ENCODE results near the gene PSMB2.
"Not testable (repeated sequence)": the region's sequence is repeated elsewhere in the genome, so short reads cannot be mapped to it uniquely, and the experiment has no call there.

Gene PSMB2

DNA sequence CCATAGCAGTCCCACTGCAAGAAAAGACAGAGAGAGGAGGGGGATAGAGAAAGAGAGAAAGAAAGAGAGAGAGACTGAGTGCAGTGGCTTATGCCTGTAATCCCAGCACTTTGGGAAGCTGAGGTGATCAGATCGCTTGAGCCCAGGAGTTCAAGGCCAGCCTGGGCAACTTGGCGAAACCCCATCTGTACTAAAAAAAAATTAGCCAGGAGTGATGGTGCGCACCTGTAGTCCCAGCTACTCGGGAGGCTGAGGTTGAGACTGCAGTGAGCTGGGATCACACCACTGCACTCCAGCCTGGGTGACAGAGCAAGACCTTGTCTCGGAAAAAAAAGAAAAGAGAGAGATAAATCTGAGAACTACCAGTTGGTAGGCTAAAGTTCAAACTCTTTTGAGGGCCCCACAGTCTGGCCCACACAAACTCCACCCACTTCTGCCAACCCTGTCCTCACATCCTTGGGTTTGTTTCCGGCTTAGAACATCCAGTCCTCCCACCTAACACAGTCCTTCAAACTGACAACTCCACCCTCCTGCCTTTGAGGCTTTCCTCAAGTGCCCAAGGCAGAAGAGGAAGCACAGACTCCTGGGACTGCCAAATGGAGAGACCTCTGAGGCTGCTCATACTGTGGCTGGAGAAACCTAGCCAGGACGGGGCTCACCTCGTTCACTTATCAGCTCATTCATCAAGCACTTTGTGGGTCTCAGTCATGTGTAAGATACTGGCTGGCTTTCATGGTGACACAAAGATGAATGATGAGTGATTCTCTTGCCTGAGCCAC, 48.1 kb downstream of the PSMB2 start:
- no peak for DNase-seq (ENCODE audit: low spot score)

DNA sequence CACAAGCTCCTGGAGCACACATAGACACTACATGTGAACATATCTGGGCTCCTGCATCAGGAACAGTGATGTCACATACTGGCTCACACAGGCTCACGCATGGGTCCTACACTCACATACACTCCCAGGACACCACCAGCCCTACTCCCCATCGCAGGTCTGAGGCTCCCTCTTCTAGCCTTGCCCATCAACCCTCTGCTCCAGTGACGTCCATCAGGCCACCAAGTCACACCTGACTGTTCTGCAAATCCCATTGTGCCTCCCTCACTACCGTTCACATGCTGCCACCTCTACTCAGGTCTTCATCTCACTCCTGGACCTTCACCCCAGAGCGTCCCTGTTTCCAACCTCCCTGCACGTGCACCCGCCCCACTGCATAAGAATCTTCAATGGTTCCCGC, 50.1 kb downstream of the PSMB2 start:
- no peak for DNase-seq (ENCODE audit: low spot score)

DNA sequence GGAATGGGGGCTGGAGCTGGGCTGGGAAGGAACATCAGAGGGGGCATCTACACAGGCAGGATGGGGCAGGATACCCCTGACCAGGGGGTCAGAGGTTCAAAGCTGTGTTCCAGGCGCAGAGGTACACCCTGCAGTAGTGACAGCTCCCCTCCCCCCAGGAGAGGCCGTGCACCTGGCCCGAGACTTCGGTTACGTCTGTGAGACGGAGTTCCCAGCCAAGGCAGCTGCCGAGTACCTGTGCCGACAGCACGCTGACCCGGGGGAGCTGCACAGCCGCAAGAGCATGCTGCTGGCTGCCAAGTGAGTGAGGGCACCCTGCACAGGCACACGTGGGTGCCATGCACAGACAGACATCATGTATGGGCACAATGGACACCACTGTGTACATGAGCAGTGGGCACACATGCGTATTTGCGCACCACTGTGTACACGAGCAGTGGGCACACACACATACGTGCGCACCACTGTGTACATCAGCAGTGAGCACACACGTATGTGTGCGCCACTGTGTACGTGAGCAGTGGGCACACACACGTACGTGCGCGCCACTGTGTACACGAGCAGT, 50.8 kb downstream of the PSMB2 start:
- no peak for DNase-seq (ENCODE audit: low spot score)

DNA sequence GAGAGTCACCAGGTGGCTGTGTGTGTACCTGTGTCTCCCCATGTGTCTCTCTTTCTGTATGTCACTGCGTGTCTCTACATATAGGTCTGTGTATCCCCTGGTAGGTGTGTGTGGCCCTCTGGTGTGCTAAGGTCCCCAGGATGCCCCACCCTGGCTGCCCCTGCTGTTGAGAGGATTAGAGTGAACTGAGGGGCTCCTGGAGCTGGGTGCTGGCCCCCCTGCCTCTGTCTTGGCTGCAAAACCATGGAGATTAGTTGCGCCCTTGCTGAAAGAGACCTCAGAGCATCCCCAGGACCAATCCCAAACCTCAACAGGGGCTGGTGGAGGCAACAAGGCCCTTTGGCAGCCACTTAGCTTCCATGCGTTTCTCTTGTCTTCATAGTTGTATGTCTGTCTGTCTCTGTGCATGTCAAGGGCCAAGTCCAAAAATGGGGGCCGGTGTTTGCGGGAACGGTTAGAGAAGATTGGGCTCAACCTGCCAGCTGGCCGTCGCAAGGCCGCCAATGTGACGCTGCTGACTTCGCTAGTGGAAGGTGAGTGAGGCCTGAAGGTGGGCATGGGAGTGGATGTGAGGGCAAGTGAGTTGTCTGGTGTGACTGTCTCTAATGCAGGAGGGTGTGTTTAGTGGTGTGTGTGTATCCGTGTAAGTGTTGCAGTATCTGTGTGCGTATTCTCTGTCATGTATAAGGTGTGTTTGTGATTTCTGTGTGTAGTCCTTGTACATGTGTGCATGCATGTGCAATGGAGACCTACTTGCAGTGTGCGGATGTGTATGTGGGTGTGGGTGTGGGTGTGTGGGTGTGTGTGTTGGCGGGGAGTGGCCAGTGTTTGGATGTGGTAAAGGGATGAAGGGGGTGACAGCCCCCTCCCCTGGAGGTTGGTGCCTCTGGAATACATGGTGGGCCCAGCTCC, 51.6 kb downstream of the PSMB2 start:
- DNase-seq (ENCODE audit: low spot score): no peak

DNA sequence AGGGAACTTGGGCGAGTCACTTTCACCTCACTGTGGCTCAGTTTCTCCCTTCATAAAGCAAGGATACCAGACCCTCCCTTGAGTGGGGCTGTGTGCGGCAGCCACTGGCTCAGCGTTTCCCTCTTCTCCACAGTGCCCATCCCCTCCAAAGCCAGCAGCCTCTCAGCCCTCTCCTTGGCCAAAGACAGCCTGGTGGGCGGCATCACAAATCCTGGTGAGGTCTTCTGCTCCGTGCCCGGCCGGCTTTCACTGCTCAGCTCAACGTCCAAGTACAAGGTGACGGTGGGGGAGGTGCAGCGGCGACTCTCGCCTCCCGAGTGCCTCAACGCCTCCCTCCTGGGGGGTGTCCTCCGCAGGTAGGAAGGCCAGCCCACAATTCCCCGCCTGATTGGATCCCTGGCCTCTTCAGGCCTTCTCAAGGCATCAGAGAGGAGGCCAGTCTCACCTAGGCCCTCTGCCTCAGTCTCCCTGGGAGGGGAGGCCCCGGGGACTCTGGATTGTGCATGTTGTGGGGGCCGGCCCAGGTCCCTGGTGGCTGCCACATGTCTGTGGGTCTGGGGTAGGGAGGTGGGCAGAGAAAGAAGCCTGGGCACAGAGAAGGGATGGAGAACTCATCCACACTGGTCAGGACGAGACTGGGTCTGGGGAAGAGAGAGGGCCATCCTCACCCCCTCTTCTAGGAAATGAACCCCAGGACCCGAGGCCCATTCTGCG, 53.0 kb downstream of the PSMB2 start:
- DNase-seq (ENCODE audit: low spot score): no peak

DNA sequence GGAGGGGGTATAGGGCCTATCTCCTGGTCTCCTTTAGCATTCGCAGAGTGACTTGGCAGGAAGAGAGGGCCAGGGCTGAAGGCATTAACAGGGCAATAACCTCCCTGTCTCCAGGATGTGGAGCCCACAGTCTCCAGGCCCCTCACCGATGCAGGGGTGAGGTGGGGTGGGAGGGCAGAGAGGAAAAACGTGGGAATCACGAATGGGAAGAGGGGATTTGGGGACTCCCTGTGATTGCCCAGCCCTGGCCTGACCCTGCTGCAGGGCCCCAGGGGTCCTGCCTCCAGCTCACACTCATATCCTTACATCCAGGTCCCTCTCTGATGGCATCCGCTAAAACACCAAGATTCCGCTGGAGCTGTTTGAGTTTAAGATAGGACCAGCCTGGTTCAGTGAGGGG, 53.6 kb downstream of the PSMB2 start:
- DNase-seq (ENCODE audit: low spot score): no peak

DNA sequence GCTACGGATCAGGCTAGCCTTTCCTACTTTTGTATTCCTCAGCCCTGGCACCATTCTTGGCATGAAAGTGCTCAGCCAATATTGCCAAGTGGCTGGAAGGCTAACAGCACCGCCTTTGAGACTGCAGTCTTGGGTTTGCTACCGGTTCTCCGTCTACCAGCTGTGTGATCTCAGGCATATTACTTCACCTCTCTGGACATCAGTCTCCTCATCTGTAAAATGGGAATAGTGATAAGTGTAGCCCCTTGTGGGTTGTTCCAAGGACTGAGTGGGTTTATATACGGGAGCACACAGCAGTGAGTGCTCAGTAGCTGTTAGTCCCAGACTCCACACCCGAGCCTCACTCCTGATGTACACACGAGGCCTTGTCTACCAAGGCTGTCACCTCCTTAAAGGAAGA, 54.5 kb downstream of the PSMB2 start:
- DNase-seq (ENCODE audit: low spot score): no peak

DNA sequence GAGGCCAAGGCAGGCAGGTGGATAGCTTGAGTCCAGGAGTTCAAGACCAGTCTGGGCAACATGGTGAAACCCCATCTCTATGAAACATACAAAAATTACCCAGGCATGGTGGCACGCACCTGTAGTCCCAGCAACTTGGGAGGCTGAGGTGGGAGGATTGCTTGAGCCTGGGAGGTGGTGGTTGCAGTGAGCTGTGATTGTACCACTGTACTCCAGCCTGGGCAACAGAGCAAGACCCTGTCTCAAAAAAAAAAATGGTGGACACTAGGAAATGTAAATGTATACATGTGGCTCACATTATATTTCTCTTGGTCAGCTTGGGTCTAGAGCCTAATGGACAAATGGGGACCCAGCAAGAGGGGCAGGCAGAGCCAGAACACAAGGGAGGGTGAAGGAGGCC, 55.5 kb downstream of the PSMB2 start:
- DNase-seq (ENCODE audit: low spot score): not testable (repeated sequence)

DNA sequence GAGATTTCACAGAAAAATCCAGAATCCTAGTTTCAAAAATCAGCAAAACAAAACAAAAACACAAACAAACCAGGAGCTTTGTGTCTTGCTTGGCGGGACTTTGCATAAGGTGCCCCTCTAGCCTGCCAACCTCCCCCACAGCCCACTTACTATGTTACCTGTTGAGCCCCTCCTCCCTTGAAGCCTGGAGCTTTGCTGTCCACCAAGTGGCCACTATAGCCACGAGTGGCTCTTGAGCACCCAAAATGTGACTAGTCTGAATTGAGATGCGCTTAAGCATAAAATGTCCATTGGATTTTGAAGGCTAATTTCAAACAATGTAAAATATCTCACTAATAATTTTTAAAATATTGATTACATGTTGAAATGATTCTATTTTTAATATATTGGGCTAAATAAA, 56.0 kb downstream of the PSMB2 start:
- DNase-seq (ENCODE audit: low spot score): no peak

DNA sequence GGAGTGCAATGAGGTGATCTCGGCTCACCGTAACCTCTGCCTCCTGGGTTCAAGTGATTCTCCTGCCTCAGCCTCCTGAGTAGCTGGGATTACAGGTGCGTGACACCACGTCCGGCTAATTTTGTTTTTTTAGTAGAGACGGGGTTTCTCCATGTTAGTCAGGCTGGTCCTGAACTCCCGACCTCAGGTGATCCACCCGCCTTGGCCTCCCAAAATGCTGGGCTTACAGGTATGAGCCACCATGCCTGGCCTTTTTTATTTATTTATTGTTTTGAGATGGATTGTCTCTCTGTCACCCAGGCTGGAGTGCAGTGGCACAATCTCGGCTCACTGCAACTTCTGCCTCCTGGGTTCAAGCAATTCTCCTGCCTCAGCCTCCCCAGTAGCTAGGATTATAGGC, 59.7 kb downstream of the PSMB2 start:
- not testable (repeated sequence) for DNase-seq (ENCODE audit: low spot score)

DNA sequence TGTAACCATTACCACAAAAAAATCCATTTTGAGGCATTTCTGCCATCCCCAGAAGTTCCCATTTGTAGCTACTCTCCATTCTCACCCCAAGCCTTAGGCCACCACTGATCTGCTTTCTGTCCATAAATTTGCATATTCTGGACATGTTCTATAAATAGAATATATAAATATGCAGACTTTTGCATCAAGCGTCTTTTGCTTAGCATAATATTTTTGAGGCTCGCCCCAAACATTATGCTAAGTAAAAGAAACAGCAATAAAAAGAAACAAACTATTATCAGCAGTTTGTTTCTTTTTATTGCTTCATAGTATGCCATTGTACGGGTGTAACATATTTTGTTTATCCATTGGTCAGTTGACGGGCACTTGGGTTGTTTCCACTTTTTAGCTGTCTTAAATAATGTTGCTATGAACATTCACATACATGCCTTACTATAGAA, 60.4 kb downstream of the PSMB2 start:
- no peak for DNase-seq (ENCODE audit: low spot score)

- DNase-seq (ENCODE audit: low spot score): peak; percentile 65
Observed at GRCh38 chr1:35577071-35577998, 64.0 kb downstream of the PSMB2 start.

- not testable (repeated sequence) for DNase-seq (ENCODE audit: low spot score)
Observed at GRCh38 chr1:35576766-35577070, 64.6 kb downstream of the PSMB2 start.

- no peak for DNase-seq (ENCODE audit: low spot score)
Observed at GRCh38 chr1:35576061-35576765, 65.1 kb downstream of the PSMB2 start.

- DNase-seq (ENCODE audit: low spot score): no peak
Observed at GRCh38 chr1:35575416-35575958, 65.8 kb downstream of the PSMB2 start.

DNA sequence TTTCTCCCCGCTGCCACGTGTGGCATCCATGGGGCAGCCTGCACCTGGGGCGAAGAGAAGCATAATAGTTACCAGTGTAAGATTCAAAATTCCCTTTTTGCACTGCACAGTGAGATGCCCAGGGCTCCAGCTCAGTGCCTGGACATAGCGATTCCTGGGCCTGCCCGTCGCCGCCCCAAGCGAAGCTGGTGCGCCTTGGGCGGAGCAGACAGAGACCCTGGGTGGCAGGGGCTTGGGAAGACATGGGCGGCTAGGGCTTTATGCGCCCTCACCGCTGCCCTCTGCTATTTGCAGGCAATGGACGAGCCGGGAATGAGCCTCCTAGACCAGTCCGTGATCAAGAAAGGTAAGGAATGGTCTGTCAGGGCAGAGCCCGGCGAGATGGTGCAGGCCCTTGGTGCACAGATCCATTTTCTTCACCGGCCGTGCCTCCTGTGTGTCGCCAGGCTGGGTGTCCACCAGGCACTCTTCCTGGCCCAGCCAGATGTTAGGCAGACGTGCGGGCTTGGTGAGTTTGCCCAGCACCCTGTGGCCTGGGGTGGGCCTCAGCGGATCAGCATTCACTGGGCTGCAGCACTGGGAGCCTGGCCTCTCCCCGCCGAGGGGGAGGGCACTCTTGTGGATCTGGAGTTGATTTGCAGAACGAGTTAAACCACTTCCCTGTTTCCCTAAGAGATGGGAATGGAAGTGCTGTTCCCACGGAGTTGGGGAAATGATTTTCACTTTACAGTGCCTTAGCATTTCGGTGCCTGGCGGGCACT, 66.5 kb downstream of the PSMB2 start:
- DNase-seq (ENCODE audit: low spot score): no peak

- DNase-seq (ENCODE audit: low spot score): no peak
Observed at GRCh38 chr1:35574125-35574654, 67.1 kb downstream of the PSMB2 start.

DNA sequence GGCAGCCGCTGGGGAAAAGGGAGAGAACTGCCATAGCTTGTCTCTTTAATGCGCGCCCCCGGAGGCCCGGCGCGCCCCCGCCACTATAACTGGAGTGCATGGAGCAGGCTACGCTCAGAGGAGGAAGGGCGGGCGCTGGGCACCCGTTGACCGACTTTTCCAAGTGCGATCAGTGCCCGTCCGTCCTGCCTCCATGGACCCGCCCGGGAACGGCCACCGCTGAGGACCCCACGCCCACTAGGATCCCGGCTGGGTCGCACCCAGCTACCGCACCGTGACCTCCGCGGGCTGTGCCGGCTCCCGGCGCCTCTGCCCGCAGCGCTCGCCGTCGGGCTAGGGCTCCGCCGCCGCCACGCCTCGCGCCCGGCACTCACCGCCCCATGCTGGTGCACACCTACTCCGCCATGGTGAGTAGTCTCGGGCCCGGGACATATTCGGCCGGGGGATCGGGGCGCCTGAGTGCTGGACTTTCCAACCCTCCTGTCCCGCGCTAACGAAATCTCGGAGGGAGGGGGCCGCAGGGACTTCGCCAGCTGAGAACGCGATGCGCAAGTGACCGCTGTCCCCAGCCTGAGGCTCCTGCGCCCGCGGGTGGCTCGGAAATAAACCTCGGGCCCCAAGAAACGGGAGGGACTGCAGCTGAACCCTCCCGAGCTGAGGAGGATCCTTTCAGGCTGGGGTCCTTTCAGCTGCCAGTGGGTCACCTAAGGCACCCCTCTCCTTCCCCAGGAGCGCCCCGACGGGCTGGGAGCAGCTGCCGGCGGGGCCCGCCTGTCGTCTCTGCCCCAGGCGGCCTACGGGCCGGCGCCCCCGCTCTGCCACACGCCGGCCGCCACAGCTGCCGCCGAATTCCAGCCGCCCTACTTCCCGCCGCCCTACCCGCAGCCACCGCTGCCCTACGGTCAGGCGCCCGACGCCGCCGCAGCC, 67.9 kb downstream of the PSMB2 start, which contains the start of gene TFAP2E:
Gene TFAP2E, plus strand, starts transcription at position 117 of the 927 bp plus-strand sequence. Its CDS starts 264 bp downstream, at position 381.
- no peak for DNase-seq (ENCODE audit: low spot score)
